Measurements from ENCODE around the gene NBAS.

The NBAS gene

GRCh38 chr2:15187702-15188101 is 373.4 kb downstream of the NBAS start:
- no peak overlapping the region for H3K4me3 ChIP-seq (ENCODE audit: control insufficient read depth, low read depth, low read length)
- TF ChIP-seq CTCF (IDR thresholded peaks at IDR 0.05; ENCODE audit: control insufficient read depth, insufficient read depth, low read depth, low read length, missing control alignments): no peak
- no peak for DNase-seq (ENCODE audit: low read depth)

GRCh38 chr2:15186118-15186517 is 375.0 kb downstream of the NBAS start:
- DNase-seq (ENCODE audit: low read depth): no peak
- H3K4me3 ChIP-seq (ENCODE audit: control insufficient read depth, low read depth, low read length): no peak overlapping the region
- no peak for TF ChIP-seq CTCF (IDR thresholded peaks at IDR 0.05; ENCODE audit: control insufficient read depth, insufficient read depth, low read depth, low read length, missing control alignments)

- DNase-seq (ENCODE audit: low read depth): no peak
- no peak overlapping the region for H3K4me3 ChIP-seq (ENCODE audit: control insufficient read depth, low read depth, low read length)
- no peak for TF ChIP-seq CTCF (IDR thresholded peaks at IDR 0.05; ENCODE audit: control insufficient read depth, insufficient read depth, low read depth, low read length, missing control alignments)
Observed at GRCh38 chr2:15184491-15184890, 376.6 kb downstream of the NBAS start.

GRCh38 chr2:15182275-15182674 is 378.9 kb downstream of the NBAS start:
- DNase-seq (ENCODE audit: low read depth): no peak
- no peak overlapping the region for H3K4me3 ChIP-seq (ENCODE audit: control insufficient read depth, low read depth, low read length)
- no peak for TF ChIP-seq CTCF (IDR thresholded peaks at IDR 0.05; ENCODE audit: control insufficient read depth, insufficient read depth, low read depth, low read length, missing control alignments)

GRCh38 chr2:15181092-15181745 is 379.9 kb downstream of the NBAS start:
- no peak for TF ChIP-seq CTCF (IDR thresholded peaks at IDR 0.05; ENCODE audit: control insufficient read depth, insufficient read depth, low read depth, low read length, missing control alignments)
- DNase-seq (ENCODE audit: low read depth): no peak

GRCh38 chr2:15180379-15180778 is 380.8 kb downstream of the NBAS start:
- no peak overlapping the region for H3K4me3 ChIP-seq (ENCODE audit: control insufficient read depth, low read depth, low read length)
- no peak for TF ChIP-seq CTCF (IDR thresholded peaks at IDR 0.05; ENCODE audit: control insufficient read depth, insufficient read depth, low read depth, low read length, missing control alignments)
- DNase-seq (ENCODE audit: low read depth): no peak

More at GRCh38 chr2:15181092-15181745, 379.9 kb downstream of the NBAS start:
- no peak overlapping the region for H3K4me3 ChIP-seq (ENCODE audit: control insufficient read depth, low read depth, low read length)

Measured in AG09309 (cell line).